Retinal pigment epithelial cell (primary cell): ENCODE data around the gene TSPAN3.

ENCODE experiments used
- DNase-seq: peaks from one replicate; pipeline ENCODE4 v3.0.0-alpha.2; 2010; ENCODE audit warnings: low read depth
- H3K4me3 ChIP-seq: 2 replicates; pipeline ENCODE4 v1.5.1; 2011; ENCODE audit warnings: mild to moderate bottlenecking, low read length, control low read depth, moderate library complexity
- TF ChIP-seq, protein P1 (sequence below): conservative IDR thresholded peaks from 2 replicates; pipeline ENCODE4 v1.5.1; 2011; ENCODE audit warnings: low read depth, low read length, control low read depth, inconsistent platforms

TSPAN3 gene

DNA sequence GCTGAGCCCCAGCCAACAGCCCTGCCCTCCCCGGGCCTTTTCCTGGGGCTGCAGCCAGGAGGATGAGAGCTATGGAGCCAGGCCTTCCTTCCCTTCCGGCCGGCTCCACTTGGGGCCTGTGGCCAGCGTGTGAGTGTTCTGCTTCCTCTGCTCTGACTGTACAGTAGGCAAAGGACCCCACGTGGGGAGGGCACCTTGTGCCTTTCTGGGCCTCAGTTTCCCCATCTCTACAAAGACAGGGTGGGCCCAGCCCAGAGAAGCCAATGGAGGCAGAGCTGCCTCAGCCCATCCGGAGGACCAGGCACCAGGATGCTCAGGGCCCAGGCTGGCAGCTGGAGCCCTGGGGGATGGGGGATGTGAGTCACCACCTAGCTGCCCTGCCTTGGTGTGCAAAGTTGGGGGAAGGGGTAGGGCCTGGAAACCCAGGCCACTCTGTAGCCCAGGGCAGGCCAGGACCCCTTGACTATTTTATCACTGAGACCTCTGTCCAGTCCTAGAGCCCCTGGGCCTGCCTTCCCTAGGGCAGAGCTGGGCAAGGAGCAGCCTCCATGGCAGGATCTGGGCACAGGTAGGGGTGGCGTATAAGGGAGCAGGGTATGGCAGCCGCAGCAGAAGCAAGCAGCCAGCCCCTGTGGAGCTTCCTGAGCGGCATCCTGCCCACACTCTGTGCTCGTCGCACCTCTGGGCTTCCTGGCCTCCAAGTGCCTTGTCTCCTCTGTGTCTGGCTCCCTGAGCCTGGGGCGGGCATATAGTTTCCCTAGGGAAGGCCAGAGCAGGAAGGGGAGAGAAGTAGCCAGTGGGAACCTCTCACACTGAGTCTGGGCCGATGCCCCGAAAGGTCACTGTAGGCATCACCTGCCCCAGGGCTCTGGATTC lies 74.1 kb downstream of the TSPAN3 start:
- TF ChIP-seq, protein P1, sequence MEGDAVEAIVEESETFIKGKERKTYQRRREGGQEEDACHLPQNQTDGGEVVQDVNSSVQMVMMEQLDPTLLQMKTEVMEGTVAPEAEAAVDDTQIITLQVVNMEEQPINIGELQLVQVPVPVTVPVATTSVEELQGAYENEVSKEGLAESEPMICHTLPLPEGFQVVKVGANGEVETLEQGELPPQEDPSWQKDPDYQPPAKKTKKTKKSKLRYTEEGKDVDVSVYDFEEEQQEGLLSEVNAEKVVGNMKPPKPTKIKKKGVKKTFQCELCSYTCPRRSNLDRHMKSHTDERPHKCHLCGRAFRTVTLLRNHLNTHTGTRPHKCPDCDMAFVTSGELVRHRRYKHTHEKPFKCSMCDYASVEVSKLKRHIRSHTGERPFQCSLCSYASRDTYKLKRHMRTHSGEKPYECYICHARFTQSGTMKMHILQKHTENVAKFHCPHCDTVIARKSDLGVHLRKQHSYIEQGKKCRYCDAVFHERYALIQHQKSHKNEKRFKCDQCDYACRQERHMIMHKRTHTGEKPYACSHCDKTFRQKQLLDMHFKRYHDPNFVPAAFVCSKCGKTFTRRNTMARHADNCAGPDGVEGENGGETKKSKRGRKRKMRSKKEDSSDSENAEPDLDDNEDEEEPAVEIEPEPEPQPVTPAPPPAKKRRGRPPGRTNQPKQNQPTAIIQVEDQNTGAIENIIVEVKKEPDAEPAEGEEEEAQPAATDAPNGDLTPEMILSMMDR = no peak
- H3K4me3 ChIP-seq = no peak overlapping the region
- DNase-seq = no peak

DNA sequence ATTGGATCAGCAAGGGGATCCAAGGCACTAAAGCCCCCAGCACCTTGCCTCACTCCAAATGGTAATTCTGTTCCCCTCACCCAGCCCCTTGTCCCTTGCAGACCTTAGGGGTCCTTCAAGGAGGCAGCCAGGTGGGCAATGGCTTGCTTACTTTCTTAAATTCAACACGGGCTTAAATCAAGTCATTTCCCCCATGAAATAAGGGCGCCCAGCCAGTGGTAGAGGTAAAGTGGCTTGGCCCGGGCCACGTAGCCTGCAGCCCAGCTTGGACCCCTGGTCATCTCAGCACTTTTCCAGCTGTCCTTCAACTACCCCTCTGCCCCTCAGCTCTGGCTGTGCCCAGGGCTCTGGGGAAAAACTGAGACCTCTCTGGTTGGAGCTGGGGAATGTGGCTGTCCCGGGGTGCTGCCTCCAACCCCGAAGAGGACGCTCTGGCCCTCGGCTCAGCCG lies 74.8 kb downstream of the TSPAN3 start:
- DNase-seq = no peak
- TF ChIP-seq, protein P1 = no peak
- H3K4me3 ChIP-seq = no peak overlapping the region

DNA sequence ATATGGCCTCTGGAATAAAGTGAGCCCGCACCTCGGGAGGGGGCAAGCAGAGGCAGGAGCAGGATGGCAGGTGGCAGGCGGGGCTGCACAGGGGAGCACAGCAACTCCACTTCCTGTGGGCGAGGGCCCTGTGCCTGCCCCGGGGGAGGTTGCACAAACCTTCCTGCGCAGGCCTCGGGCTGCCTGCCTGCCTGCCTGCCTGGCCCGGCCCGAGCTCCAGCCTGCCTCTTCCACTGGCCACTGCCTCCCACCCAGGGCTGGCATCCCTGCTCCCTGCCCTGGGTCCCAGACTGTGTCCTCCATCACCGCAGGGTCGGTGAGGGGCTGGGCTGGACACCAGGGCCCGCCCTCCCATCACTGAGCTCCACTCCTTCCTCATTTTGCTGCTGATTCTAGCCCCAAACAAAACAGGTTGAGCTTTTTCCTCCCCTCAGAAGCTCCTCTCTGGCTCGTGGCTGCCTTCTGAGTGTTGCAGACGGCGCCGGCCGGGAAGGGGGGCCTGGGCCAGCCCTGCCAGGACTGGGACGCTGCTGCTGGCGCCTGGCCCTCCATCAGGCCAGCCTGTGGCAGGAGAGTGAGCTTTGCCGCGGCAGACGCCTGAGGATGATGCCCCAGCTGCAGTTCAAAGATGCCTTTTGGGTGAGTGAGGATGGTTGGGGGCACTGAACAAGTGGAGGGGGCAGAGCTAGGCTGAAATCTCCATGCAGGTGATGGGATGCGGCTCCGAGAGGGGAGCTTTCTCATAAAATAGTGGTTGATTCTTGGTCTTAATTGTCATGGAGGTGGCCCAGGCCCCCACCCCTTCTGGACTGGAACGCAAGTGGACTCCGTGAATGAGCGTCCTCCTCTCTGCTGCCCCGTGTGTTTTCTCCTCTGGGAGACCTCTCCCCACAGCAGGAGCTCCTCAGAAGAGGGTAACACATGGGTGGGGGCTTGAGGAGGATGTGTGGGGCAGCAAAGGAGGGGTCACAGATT lies 75.7 kb downstream of the TSPAN3 start, which contains the start of gene PSTPIP1:
PSTPIP1 (plus strand) TSS at position 156 of the 975 bp plus-strand sequence; CDS start at position 604, 448 bp downstream.
- DNase-seq = no peak
- no peak within 1 kb of the TSS for H3K4me3 ChIP-seq
- TF ChIP-seq, protein P1 = no peak

DNA sequence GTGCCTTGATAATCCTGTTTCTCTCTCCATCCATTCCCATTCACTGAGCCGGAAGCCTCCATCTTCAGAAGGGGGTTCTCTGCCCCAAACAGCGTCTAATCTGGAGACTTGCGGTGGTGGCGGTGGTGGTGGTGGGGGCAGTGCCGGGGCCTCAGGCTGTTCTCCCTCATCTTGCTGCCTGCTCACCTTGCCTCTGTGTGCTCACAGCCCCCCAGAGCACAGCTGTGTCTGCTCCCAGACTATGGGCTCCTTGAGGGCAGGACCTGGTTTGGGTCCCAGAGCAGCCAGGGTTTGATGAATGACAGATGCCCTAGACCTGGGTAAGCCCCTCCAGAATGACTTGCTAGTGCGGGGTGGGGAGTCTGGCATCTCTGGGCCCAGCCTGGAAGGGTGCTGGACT lies 76.4 kb downstream of the TSPAN3 start:
- no peak overlapping the region for H3K4me3 ChIP-seq
- TF ChIP-seq, protein P1 = no peak
- no peak for DNase-seq

DNA sequence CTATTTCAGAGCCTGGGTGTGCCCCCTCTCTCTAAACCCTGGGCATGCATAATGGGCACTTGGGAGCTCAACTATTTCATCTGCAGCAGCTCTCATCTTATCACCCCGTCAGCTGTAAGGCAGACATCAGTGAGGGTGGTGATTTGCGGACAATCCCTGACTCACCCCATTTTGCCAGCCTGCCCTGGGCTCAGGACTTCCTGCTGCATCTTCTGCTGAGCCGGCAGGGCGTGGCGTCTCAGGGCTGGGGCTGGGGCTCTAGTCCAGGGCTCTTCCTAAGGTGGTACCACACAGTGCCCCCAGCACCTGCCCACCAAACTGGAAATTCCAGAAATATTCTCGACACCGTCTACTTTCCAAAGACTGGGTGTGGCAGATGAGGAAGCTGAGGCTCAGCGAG lies 76.9 kb downstream of the TSPAN3 start:
- H3K4me3 ChIP-seq = no peak overlapping the region
- no peak for DNase-seq
- TF ChIP-seq, protein P1 = no peak

DNA sequence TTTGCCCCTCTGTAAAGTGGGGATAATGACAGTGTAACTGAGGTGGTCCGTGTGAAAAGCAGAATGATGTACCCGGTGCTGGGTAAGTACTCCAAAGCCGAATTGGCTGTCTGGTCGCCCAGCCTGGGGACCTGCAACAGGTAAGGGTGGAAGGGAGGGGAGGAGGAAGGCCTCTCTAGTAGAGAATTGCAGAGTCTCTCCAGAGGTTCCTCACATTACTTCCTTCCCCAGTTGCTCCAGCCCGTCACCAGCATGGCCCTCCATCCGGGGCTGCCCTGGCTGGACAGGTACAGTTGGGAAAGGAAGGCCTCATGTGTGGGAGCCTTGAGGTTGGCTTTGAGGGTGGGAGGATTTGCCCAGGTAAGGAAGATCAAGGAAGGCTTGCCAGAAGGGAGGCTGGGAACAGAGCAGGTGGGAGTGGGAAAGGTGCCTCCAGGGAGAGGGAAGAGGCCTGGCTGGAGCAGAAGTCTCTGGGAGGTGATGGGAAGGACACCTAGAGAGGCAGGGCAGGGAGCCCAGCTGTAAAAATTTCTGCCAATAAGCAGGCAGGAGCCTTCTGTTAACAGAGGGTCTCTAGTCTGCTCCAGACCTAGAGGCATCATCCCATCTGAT lies 77.7 kb downstream of the TSPAN3 start:
- no peak for DNase-seq
- TF ChIP-seq, protein P1 = no peak
- H3K4me3 ChIP-seq = no peak overlapping the region
